ENCODE data around the gene PPP1R12B.
"Not testable (repeated sequence)": the region's sequence is repeated elsewhere in the genome, so short reads cannot be mapped to it uniquely, and the experiment has no call there.

PPP1R12B gene

DNA sequence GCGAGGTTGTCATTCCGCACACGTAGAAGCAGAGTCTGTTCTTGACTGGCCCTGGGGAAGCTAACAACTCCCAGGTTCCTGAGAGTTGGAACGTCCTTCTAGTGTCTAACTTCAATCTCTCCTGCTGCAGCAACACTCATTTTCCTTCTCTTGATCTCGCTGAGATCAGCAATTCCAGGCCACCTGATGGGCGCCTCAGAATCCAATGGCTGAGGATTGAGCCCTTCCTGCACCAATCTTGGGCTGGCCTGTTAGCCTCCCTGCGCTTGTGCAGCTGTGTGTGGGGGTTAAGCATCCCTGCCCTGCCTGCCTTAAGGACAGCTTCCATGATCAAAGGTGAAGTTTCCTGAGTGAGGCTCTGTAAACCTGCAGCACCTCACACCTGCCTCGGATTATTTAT lies 273.9 kb downstream of the PPP1R12B start:
- TF ChIP-seq, protein P1, sequence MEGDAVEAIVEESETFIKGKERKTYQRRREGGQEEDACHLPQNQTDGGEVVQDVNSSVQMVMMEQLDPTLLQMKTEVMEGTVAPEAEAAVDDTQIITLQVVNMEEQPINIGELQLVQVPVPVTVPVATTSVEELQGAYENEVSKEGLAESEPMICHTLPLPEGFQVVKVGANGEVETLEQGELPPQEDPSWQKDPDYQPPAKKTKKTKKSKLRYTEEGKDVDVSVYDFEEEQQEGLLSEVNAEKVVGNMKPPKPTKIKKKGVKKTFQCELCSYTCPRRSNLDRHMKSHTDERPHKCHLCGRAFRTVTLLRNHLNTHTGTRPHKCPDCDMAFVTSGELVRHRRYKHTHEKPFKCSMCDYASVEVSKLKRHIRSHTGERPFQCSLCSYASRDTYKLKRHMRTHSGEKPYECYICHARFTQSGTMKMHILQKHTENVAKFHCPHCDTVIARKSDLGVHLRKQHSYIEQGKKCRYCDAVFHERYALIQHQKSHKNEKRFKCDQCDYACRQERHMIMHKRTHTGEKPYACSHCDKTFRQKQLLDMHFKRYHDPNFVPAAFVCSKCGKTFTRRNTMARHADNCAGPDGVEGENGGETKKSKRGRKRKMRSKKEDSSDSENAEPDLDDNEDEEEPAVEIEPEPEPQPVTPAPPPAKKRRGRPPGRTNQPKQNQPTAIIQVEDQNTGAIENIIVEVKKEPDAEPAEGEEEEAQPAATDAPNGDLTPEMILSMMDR (conservative IDR thresholded peaks at IDR 0.05; ENCODE audit: low read length), result no peak
- no peak overlapping the region for H3K4me3 ChIP-seq (ENCODE audit: low read length)
- DNase-seq (ENCODE audit: low read depth), result no peak

DNA sequence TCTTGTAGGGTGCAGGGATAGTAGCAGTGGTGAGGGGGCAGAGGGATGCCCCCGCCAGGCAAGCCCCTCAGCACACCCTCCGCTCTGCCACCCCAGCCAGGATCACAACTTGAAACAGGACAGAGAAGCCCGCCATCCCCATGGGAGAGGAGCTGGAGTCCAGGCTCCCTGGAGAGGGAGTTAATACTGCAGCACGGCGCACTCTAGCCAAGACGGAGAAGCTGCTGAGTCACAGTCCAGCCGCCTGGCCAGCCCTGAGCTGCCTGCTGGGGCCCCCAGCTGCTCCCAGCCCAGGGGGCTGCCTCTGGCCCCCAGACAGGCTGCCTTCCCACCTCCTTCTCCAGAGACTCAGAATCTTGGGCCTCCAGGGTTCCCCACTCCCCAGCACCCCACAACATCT lies 274.6 kb downstream of the PPP1R12B start:
- no peak overlapping the region for H3K4me3 ChIP-seq (ENCODE audit: low read length)
- TF ChIP-seq, protein P1 (conservative IDR thresholded peaks at IDR 0.05; ENCODE audit: low read length), result no peak
- DNase-seq (ENCODE audit: low read depth), result peak; percentile 49

DNA sequence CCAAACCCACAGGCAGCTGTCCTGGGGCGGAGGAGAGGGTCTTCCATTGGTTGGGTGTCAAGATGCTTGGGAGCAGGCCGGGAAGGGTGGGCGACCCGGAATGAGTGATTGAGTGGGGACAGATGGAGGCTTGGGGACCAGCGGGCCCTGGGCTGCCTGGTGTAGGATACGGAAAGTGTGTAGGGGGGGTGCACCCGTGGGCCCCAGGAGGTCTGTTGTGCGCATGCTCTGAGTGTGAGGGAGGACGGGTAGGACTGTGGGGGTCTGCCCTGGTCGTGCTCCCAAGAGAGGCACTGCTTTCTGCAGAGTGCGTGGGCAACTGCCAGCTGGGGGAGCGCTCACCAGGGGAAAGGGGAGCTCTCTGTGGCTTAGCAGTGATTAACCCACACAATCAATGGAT lies 275.0 kb downstream of the PPP1R12B start:
- DNase-seq (ENCODE audit: low read depth), result not testable (repeated sequence)

DNA sequence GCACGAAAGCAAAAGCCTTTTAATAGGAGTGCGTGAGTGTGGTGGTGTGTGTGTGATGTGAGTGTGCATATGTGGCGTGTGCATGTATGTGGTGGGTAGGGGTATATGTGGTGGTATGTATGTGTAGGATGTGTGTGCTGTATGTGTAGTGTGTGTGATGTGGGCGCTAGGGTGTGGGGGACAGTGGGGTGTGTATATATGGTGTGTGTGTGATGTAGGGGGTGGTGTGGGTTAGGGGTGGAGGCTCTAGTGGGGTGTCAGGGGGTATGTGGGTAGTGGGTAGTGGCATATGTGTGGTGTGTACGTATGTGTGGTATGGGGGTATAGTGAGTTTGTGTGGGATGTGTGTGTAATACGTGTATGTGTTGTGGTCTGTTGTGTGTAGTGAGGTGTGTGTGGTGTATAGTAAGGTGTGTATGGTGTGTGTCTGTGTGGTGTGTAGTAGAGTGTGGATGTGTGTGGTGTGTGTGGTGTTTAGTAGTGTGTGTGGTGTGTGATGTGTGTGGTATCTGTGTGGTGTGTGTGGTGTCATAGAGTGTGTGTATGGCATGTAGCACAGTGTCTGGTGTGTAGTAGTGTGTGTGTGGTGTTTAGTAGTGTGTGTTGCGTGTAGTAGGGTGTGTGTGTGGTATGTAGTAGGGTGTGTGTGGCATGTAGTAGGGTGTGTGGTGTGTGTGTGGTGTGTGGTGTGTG lies 275.7 kb downstream of the PPP1R12B start:
- H3K4me3 ChIP-seq (ENCODE audit: low read length), result no peak overlapping the region
- TF ChIP-seq, protein P1 (conservative IDR thresholded peaks at IDR 0.05; ENCODE audit: low read length), result no peak
- no peak for DNase-seq (ENCODE audit: low read depth)

More for the DNA sequence above, 275.0 kb downstream of the PPP1R12B start:
- not testable (repeated sequence) for H3K4me3 ChIP-seq (ENCODE audit: low read length)

DNA sequence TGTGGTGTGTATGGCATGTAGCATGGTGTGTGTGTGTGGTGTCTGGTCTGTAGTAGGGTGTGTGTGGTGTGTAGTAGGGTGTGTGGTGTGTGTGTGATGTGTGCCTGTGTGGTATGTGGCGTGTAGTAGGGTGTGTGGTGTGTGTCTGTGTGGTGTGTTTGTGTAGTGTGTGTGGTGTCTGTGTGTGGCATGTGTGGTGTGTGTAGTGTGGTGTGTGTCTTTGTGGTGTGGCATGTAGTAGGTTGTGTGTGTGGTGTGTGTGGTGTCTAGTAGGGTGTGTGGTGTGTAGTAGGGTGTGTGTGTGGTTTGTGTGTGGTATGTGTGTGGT lies 276.2 kb downstream of the PPP1R12B start:
- H3K4me3 ChIP-seq (ENCODE audit: low read length), result no peak overlapping the region
- peak; percentile 1 for DNase-seq (ENCODE audit: low read depth)
- TF ChIP-seq, protein P1 (conservative IDR thresholded peaks at IDR 0.05; ENCODE audit: low read length), result no peak

DNA sequence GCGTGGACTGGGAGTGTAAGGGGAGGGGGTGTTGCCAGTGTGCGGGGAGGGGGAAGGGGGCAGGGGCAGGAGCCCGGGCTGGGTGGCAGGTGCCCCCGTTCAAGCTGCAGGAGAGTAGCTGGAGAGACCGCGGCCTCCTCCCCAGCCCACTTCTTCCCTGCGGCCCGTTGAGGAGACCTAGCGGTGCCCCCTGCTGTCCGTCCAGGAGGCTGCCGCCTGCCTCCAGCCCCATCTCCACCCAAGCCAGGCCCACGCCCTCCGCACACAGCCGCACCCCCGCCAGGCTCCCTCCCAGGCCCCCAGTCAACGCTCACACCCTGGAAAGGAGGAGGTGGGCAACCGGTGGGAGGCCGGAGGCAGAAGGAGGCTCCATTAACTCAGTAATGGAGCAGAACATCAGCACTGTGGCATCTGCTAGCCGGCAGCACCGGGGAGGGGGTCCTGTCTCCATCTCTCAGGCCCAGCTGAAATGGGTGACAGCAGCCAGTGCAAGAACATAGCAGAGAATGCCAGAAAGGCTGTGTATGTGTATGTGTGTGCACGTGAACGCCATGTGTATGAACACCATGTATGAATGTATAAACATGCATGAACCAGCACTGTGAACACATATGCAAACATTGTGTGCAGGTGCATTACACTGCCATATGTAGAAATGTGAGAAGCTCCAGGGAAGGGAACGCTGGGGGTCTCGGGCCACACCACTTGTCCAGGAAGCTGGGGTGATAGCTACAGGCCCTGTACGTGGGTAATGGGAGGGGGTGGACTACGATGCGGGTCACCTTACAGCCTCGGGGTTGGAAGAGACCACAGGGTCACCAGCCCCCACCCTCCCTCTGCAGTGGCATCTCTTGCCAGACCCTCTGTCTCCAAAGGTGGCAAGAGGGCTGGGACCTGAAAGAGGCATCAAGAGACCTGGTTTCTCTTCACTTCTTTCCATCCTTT lies 277.2 kb downstream of the PPP1R12B start:
- no peak overlapping the region for H3K4me3 ChIP-seq (ENCODE audit: low read length)
- DNase-seq (ENCODE audit: low read depth), result peak; percentile 65
- TF ChIP-seq, protein P1 (conservative IDR thresholded peaks at IDR 0.05; ENCODE audit: low read length), result peak; percentile 67

DNA sequence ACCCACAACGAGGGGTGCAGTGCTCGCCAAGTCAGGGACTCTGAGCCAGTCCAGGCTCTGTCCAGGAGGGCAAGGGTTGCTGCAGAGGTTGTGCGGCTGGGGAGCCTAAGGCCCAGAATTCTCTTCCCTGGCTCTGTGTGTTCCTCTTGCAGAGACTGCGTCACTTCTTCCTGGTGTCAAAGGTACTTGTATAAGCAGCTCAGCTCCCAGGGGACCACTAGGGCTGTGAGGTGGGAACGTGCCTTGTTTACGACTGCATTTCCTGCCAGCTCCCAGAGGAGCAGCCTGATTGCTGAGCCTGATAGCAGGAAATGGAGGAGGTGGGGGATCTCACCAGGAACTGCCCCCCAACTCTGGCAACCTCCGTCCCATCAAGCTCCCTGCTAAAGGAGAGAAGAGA lies 278.5 kb downstream of the PPP1R12B start:
- DNase-seq (ENCODE audit: low read depth), result peak; percentile 9
- not testable (repeated sequence) for H3K4me3 ChIP-seq (ENCODE audit: low read length)

All from AG10803 (cell line).